ENCODE data around the gene FBLIM1.

FBLIM1 gene

DNA sequence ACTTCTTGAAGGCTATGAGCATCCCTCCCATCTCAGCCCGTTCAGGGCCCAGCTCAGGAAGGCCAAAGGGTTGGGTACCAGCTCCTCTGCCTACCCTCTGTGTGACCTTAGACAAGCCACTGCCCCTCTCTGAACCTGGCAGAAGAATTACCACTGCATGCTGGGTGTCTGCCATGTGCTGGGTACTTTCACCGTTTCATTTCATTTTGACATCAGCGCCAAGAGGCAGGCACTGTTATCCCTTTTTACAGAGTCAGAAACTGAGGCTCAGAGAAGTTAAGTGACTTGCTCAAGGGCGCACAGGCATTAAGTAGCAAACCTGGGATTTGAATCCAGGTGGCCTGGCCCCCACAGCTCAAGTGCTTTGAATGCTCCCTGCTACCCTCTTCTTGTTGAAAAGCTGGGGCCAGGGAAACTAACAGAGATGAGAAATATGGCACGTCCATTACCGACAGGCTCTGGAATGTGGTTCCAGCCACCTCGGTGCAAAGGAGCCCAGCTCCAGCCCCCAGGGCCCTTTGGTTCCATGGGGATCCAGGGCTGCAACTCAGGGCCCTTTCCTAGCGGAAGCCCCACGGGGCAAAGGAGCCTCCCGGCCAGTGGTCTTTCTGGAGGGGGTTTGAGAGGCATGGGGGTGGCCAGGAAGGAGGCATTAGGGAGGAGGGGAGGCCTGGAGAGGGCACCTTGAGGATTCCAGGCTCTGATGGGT lies 9.8 kb upstream of the FBLIM1 start:
- DNase-seq, result no peak

DNA sequence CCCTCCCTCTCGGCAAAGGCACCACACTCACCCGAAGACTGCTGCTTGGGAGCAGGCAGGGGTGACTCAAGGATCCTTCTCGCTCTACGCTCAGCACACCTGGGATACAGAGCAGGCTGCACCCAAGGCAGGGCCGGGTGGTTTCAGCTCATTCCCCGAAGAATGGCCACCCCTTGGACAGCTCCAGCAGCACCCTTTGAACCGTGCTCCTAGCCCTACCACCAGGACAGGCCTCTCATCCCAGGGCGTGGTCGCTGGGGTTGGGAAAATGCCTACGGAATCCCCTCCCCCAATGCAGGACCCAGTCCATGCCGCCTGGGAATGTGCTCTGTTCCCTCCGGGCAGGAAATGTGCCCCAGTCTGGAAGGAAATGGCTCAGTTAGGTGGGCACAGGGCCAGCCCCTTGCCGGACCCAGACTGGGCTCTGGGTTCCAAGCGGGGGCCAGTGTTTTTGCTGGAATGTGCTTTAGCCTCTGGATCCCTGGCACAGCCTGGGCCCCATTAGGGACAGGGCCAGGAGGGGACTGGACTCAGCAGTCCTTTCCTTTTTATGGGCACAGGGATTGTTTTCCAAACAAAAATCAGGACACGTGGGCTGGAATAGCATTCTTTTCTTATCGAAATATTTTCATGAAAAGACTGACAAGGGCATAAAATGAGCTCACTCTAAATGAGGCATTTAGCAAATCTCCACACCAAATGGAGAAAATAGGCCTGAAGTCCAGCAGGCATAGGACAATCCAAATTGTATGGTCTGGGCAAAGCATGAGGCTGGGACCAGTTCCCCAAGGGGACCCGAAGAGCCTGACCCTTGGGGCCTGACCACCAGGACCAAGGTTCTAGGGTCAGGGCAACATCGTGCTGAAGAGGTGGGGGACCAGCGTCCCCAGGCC lies 8.9 kb upstream of the FBLIM1 start:
- DNase-seq, result no peak

DNA sequence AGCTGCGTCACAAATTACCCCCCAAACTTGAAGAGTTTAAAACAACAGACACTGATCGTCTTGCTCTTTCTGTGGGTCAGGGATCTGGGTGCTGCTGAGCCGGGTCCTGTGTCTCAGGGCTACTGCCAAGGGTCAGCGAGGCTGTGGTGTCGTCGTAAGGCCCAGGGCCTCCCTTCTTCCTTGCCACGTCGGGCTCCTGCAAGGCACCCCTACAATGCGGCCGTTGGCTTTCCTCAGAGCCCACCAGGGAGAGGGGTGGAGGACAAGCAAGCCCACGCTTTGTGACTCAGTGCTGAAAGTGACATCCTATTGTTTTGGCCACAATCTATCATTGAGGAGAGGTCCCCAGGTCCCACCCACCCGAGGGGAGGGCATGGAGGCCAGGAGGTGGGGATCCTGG lies 7.7 kb upstream of the FBLIM1 start:
- DNase-seq, result no peak

DNA sequence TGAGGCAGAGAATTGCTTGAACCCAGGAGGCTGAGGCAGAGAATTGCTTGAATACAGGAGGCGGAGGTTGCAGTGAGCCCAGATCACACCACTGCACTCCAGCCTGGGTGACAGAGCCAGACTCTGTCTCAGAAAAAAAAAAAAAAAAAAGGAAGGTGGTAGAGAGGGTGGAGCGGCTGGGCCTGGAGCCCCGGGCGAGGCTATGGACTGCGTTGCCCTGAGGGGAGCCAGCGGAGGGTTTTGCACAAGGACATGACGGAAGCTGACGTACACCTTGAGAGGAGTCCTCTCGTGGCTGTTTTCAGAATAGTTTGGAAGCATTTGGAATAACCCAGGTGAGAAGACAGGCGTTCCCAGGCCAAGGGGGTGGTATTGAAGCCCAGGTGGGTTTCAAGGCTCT lies 6.9 kb upstream of the FBLIM1 start:
- no peak for DNase-seq

DNA sequence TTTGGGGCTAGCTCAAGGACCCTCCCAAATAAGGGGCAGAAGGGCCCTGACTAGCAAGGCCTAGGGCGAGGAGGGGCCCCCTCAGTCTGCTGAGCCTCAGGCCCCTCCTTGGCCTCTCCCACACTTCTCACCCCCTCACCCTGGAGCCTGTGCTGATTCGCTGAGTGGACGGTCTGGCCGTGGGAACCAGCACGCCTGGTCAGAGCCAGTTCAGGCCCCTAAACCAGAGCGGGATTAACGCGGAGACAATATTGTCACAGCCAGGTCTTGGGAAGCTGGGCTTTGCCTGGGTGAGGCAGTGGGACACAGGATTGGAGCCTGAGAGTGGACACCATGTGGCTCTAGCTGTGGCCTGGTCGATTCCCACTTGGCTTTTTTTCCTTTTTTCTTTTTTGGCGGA lies 4.8 kb upstream of the FBLIM1 start:
- DNase-seq, result no peak

DNA sequence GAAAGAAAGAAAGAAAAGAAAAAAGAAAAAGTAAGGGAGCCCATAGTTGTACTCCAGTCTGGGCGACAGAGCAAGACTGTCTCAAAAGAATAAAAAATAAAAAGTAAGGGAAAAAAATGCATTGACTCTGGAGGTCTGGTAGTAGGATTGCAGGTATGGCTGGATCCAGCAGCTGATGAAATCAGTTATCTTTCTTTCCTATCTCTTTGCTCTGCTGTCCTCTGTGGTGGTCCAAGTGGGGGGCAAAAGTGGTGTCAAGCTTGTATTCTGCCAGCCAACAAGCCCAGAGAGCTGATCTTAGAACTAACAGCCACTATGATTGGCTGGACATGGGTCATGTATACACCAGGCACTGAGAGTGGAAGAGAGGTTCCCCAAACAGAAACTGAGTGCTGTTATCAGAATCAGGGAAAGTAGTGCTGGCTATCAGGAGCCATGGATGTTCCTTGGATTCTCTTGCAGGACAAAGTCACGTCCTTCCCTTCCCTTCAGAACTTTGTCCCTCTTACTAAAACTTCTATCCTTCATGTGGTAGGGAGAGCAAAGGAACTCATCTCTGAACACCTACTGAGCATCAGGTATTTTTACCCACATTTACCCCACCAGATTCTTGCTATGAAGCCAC lies 3.5 kb upstream of the FBLIM1 start:
- no peak for DNase-seq

DNA sequence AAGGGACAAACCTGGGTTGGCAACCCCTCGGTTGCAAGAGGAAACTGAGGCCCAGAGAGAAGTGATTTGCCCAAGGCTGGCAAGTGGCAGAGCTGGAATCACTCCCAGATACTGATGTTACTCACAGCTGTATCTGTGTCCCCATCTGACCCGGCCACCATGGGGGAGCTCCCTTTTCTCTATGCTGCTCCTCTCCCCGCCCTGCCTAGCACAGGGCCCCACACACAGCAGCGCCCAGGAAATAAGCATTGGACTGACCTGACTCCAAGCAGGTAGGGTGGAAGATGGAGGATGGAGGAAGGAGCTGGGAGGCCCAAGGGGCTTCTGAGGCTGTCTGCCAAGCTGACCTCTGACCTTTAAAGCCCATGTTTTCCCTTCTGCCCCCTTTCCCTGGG lies 3.0 kb upstream of the FBLIM1 start:
- DNase-seq, result no peak

DNA sequence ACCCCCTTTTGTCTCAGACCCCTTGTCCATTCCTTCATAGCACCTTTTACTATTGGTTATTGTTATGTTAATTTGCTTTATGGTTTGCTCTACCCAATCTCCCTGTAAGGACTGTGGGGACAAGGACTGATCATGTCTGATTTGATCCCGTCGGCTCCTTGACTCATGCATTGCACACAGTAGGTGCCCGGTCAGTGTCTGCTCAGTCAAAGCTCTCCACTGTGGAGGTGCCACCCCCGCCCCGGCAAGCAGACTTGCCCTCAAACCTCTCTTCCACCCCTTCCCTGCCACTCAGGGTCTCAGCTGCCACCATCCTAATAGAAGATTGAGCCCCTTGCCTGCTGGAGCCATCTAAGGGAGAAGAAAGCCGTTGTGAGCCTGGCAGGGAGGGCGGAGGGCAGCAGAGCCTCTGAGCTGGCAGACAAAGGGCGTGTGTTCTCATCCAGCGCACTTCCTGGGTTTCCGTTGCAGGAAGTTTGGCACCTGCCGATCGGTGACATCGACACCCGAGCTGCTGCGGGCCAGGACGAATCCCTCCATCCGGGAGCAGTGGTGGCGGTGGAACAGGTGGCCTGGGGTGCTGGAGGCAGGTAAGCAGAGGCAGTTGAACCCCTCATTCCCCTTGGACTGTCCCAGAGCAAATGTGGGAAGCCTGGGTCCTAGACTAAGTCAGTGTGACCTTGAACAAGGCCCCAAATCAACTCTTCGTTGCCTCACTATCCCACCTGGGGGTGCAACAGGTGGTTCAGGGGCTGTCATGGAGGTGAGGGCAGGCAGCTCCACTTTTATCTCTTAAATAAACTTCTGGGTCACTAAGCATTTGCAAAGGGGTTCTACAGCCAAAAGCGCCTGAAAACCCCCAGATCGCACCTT lies 2.2 kb upstream of the FBLIM1 start:
- DNase-seq, result no peak

DNA sequence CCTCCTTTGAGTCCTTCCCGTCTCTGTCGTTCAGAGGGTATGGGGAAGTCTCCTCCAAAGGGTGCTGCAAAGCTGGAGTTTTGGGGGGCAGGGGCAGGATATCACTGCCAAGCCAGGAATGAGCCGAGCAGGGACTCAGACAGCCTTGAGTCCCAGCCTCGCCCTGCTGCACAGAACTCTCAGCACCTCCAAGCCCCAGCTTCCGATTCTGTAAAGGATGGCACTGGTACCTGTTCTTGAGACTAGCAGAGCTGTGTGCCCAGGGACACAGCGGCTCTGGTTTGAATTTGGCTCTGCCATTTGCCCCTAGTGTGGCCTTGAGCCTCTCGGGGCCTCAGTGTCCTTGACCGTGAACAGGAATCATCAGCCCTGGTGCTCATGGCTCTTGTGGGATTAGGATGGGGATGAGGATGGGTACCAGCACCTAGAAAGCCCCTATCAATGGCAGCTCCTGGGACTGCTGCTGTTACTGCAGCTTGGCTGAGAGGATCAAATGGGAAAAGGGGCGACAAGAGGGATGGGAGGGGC lies 1.5 kb upstream of the FBLIM1 start:
- DNase-seq, result no peak

DNA sequence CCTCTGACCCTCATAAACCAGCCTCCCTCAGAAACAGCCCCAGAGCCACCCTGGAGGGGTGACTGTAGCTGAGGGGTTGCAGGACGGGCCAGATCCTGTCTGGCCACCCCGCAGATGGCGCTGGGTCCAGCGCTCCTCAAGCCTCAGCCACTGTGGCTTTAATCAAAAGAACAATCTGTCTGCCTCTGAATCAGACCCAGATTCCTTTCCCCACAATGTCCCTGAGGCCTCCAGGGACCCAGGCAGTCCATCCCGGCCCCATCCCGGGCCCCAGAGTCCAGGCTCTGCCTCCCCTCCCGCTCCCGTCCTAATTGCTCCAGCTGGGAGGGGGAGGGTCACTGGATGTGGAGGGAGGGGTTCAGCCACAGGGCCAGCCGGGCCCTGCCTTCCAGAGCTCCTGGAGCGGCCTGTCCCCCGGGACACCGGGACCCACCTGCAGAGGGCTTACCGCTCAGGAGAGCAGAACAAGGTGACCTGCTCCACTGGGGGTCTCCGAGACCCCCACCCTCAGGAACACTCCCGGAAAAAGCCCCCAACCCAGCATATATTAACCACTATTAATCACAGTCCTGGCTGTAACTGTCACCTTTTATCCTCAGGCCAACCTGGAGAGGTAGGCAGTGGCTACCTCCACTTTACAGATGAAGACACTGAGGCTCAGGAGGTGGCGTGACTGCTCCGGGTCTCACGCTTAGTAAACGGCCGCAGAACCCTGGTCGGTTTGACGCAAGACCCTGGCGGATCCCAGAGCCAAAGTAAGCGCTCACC lies 836 bp upstream of the FBLIM1 start:
- no peak for DNase-seq

DNA sequence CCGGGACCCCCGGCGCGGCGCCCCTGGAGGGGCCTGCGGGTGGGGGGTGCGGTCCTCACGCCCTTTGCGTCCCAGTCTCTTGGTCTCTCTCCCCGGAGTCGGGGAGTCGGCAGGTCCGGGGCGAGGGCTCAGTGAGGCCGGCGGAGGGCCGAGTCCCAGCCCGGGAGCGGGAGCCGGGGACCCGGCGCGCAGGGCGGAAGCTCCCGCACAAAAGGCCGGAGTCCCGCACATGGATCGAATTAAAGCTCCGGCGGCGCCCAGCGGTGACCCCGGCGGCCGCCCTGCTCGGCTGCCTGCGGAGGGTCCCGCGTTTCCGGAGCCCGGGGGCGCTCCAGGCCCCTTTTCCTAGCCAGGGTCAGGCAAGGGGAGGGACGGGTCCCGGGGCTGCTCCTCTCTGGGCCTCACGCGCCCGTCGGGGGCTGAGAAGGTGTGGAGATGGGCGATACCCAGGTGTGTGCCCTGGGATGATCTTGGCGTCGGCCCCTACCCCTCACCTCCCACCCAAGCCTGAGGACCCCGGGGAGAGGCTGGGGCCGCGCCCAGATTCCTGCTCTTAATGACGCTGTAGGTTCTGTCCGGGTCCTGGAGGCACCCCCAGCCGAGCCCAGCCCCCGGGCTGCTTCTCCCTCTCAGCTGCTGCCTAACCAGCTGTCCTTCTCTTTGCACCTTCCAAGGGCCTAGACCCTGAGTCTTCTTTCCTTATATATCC lies 512 bp downstream of the FBLIM1 start:
- DNase-seq, result no peak

DNA sequence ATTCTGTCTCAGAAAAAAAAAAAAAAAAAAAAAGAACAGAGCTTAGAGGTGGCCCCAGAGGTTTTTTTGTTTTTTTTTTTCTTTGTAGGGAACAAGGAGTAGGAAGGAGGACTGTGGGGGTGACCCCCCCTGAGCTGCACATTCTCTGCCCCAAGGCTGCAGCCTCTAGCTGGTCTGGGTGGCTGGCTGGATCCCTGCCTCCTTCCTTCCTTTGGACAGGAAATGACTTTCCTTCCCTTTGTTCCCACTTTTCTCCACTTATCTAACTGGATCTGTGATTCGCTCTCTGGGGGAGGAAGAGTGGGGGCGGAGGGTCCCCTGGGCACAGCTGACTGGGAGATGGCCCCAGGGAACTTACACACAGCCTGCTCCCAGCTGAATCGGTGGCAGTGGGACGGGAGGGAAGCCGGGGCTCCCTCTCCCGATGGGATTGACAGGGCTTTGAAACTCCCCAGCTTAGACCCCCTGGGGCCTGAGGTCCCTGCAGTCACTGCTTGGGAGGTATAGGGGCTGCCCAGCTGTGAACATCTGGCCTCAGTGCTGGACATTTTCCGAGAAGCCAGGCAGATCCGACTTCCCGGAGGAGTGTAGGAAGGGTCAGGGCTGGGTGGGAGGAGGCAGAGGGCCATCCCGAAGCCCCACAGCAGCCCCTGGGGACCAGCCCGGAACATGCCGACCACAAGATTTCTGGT lies 2.1 kb downstream of the FBLIM1 start:
- DNase-seq, result no peak

DNA sequence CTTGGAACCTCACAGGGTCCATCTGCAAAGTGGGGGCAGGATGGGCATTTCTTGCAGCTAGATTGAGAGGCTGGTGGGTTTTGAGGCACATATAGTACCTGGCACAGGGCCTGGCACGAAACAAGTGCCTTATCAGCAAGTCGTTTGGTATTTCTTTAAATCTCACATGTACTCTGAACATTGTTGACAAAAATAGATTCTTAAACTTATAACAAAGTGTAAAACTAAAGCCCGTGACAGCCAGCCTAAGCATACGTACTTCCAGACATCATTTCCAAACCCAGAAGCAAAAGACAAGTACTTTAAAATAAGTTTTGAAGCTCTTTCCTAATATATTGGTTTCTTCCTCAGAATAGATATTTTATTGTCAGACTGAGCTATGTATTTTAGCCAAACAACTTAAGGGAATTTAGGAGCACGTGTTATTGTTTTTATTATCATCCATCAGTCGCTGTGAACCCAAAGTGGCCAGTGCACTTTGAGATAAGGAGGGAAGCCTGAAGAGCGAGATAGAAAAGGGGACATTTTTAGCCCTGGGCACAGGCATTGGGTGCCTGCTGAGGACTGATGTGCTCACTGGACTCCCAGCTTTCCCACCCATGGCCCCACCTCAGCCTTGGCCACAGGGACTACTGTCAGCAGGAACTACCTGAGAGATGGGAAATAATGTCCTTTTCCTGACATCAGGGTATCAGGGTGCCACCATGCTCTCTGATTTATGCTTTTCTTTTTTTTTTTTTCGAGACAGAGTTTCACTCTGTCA lies 3.0 kb downstream of the FBLIM1 start:
- DNase-seq, result no peak

DNA sequence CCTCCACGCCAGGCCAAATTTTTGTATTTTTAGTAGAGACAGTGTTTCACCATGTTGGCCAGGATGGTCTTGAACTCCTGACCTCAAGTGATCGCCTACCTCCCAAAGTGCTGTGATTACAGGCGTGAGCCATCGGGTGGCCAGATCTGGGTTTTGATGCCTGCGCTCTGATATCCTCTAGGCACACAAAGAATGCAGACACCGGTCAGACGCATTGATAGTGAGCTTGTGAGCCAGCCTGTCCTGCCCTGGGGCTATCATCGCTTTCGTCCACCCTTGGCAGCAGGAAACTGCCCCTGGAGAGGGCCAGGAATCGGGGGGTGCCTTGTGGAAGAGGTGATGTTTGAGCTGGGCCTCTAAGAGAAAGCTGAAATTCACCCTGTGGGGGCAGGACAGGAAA lies 4.0 kb downstream of the FBLIM1 start:
- DNase-seq, result no peak

DNA sequence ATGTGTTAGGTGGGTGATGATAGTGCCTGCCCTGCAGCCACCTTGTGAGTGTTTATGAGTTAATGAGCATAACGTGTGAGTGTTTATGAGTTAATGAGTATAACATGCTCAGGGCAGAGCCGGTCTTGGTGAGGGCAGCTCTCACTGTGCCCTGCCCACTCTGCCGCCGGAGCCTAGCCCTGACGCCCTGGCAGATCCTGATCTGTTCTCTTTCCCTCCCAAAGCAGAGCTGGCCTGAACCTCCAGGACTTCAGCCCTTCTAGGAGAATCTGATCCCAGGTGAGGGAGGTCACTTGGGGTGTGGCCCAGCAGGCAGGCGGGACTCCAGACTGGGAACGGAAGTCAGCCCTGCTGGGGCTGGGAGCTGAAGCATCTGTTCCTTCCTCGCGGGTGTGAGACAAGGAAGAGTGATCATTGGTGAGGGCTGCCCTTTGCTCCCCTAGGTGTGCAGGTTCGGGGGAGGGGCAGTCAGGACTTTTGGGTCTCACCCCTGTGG lies 5.7 kb downstream of the FBLIM1 start:
- DNase-seq, result no peak

DNA sequence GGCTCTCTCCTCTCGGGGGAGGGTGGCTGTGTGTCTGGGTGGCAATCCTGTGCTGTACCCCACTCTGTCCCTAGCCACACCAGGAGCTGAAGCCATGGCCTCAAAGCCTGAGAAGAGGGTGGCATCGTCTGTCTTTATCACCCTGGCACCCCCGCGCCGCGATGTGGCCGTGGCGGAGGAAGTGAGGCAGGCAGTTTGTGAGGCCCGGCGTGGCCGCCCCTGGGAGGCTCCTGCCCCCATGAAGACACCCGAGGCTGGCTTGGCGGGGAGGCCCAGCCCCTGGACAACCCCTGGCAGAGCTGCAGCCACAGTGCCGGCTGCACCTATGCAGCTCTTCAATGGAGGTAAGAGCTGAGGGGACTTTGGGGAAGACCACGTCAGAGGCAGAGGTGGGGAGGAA lies 6.3 kb downstream of the FBLIM1 start:
- no peak for DNase-seq

DNA sequence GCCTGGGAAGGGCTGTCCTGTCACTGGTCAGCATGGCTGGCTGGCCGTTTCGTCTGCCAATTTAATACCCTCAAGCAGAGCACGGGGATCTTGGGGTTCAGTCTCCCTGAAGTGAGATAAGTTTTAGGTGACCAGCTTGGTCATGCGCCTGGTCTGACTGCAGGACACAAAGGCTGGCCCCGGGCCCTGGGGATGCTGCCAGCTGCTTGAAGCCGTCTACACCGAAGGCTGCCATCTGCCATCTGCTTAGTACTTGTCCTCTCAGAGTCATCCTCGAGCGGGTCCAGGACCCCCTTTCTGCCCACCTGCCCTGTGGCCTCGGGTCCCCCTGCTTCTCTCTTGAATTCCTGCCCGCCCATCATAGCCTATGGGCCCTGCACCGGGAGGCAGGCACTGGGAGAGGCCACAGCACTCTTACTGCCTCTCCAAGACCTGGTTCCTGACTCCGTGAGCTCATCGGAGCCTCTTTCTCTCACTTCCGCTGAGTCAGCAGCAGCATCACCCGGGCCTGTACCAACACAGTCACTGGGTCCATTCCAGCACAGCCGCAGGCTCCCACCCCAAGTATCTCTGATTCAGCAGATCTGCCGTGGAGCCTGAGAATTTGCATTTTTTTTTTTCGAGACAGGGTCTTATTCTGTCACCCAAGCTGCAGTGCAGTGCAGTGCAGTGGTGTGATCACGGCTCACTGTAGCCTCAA lies 7.0 kb downstream of the FBLIM1 start:
- no peak for DNase-seq

DNA sequence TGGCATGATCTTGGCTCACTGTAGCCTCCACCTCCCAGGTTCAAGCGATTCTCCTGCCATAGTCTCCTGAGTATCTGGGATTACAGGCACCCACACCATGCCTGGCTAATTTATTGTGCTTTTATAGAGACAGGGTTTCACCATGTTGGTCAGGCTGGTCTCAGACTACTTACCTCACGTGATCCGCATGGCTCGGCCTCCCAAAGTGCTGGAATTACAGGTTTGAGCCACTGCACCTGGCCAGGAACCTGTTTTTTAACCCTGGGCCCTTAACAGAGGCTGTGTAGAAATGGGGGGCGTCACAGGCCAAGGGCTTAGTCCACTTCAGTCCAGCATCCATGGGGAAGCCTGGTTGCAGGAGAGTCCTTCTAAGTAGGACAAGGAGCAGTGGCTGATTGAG lies 9.3 kb downstream of the FBLIM1 start:
- no peak for DNase-seq

DNA sequence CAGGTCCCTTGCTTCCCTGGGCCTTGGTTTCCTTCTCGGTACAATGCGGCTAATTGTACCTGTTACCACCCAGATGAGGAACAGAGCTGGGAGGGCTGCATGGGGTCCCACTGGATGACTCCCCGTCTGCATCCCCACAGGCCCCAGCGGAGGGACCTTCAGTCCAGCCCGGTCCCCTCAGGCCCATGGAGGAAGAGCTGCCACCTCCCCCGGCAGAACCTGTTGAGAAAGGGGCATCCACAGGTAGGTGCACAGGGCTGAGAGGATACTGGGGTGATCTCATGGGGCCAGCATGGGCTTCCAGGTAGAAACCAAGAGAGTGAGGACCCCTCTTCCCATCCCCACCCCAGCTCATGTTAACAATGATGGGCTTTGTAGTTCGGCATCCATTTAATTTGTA lies 9.8 kb downstream of the FBLIM1 start:
- no peak for DNase-seq
